ENCODE data around the gene COBL.

DNA sequence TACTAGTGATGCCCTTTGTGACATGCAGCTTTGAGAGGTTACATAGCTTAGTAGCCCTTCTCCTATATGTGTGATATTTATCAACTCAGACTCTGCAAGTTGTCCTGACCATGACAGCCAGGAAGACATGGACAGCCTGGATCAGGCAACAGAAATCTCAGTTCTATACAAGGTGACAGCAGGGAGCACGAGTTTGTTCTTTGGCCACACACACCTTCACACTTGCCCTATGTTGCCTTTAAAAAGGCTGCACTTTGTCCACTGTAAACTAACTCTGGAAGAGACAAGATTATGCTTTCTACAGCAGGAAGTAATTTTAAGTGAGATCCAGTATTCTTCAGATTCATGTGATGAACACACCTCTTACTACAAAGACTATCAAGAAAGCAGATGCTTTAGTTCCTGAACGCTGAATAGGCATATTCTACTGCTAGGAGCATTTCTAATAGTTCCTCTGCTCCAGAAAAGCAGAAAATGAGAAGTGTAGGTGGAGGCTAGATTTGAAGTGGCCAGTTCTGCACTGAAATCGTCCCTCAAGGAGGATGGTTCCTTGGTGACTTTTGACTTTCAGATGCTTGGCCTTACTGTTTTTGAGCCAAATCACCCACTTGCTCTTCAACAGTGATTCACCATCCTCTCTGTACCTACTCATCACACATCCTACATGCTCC, 239.2 kb downstream of the COBL start:
- TF ChIP-seq, protein P1, sequence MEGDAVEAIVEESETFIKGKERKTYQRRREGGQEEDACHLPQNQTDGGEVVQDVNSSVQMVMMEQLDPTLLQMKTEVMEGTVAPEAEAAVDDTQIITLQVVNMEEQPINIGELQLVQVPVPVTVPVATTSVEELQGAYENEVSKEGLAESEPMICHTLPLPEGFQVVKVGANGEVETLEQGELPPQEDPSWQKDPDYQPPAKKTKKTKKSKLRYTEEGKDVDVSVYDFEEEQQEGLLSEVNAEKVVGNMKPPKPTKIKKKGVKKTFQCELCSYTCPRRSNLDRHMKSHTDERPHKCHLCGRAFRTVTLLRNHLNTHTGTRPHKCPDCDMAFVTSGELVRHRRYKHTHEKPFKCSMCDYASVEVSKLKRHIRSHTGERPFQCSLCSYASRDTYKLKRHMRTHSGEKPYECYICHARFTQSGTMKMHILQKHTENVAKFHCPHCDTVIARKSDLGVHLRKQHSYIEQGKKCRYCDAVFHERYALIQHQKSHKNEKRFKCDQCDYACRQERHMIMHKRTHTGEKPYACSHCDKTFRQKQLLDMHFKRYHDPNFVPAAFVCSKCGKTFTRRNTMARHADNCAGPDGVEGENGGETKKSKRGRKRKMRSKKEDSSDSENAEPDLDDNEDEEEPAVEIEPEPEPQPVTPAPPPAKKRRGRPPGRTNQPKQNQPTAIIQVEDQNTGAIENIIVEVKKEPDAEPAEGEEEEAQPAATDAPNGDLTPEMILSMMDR (IDR thresholded peaks at IDR 0.05) = no peak
- TF ChIP-seq POLR2AphosphoS5 (IDR thresholded peaks at IDR 0.05) (no peak), POLR2A (IDR thresholded peaks at IDR 0.05) (no peak)
